ENCODE measurements around the gene CNR1.

Gene CNR1

DNA sequence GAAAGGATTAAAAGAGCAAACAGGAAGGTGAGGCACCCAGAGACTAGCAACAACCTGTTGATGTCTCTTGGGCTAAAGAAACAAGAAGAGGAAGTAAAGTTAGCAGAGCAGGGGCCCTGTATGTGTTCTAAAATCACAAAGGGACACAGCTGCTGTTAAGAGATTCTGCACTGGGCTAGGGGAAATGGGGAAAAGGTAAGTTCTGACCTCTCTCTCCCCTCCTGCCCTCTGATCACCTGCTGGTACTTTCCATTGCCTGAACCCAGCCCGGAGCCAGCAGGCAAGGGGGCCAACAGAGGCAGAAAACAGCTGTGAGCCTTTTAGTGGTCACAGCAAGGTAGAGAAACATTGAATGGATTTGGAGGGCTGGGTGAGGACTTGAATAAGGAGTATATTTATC is 13.5 kb upstream of the CNR1 start:
- TF ChIP-seq, protein P1, sequence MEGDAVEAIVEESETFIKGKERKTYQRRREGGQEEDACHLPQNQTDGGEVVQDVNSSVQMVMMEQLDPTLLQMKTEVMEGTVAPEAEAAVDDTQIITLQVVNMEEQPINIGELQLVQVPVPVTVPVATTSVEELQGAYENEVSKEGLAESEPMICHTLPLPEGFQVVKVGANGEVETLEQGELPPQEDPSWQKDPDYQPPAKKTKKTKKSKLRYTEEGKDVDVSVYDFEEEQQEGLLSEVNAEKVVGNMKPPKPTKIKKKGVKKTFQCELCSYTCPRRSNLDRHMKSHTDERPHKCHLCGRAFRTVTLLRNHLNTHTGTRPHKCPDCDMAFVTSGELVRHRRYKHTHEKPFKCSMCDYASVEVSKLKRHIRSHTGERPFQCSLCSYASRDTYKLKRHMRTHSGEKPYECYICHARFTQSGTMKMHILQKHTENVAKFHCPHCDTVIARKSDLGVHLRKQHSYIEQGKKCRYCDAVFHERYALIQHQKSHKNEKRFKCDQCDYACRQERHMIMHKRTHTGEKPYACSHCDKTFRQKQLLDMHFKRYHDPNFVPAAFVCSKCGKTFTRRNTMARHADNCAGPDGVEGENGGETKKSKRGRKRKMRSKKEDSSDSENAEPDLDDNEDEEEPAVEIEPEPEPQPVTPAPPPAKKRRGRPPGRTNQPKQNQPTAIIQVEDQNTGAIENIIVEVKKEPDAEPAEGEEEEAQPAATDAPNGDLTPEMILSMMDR (conservative IDR thresholded peaks at IDR 0.05; ENCODE audit: low read depth, low read length) = no peak
- no peak for DNase-seq (ENCODE audit: low read depth)
- H3K4me3 ChIP-seq (ENCODE audit: low read length) = no peak overlapping the region

DNA sequence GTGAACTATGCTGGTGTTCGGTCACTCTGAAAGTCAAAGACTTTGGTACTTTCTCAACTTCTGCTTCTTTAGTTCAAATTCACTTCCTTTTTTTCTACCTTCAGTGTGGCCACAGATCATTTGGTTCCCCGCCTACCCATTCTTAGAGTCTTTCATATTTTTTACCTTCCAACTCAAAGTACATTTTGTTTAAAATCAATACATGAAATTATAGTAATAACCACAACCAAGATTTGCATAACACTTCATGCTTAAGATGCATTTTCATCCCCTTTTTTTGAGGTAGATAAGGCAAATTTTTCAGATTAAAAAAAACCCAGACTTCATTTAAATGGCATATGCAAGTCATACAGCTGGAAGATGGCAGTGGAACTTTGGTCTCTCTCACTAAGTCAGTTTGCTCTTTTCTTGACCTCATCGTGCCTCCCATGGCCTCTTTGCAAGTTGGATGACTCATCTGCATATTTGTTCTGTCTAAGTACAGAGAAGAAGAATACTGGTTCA is 11.9 kb upstream of the CNR1 start:
- no peak for DNase-seq (ENCODE audit: low read depth)
- TF ChIP-seq, protein P1 (conservative IDR thresholded peaks at IDR 0.05; ENCODE audit: low read depth, low read length) = no peak
- H3K4me3 ChIP-seq (ENCODE audit: low read length) = no peak overlapping the region

DNA sequence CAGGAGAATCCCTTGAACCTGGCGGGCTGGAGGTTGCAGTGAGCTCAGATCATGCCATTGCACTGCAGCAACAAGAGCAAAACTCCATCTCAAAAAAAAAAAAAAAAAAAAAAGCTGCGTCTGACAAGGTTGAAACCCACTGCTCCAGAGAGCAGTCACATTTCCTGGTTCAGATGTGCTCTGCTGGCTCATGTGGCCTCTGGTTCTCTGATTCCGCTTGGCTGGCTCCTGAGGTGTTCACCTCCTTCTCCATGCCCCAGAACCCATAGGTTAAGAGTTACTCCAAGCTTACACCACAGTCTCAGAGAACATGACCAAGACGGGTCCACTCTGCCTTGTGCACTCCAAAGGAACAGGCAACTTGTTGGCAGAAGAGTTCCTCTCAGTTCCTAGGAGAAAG is 8.8 kb upstream of the CNR1 start:
- no peak overlapping the region for H3K4me3 ChIP-seq (ENCODE audit: low read length)
- TF ChIP-seq, protein P1 (conservative IDR thresholded peaks at IDR 0.05; ENCODE audit: low read depth, low read length) = no peak
- no peak for DNase-seq (ENCODE audit: low read depth)

DNA sequence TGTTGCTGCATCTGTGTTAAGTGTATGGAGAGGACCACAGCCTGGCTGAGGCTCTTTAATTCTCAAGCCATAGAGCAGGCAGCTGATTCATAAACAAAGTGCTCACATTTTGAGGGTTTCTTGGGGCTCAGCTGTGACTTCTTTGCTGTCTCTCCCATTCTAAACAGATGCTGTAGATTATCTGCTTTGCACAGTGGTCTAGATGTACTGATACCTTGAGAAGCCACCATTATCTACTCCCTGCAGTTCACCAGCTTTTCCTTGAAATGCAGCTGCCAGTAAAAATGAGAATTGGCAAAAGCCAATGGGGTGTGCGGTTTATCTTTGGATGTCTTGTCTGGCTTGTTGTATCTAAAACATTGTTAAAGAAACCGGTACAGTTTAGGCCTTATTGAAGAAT is 5.2 kb upstream of the CNR1 start:
- TF ChIP-seq, protein P1 (conservative IDR thresholded peaks at IDR 0.05; ENCODE audit: low read depth, low read length) = no peak
- H3K4me3 ChIP-seq (ENCODE audit: low read length) = no peak overlapping the region
- no peak for DNase-seq (ENCODE audit: low read depth)

DNA sequence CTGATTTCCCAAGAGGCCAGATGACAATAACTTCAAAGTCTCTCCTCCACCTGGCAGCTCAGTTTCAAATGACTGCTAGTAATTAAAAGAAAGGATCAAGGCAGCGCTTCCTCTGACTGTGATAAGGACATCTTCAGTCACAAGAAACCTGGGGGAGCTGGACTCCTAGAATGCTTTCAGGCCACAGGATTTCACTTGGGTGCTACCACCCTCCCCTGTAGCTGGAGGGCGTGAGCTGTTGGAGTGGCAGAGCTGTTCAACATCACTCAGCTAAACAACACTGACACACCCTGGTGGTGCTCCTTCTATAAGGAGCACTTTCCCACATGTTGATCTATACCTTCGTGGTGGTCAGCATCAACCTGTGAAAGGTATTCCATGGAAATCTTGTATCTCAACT is 2.2 kb upstream of the CNR1 start:
- TF ChIP-seq, protein P1 (conservative IDR thresholded peaks at IDR 0.05; ENCODE audit: low read depth, low read length) = no peak
- DNase-seq (ENCODE audit: low read depth) = no peak
- no peak overlapping the region for H3K4me3 ChIP-seq (ENCODE audit: low read length)

DNA sequence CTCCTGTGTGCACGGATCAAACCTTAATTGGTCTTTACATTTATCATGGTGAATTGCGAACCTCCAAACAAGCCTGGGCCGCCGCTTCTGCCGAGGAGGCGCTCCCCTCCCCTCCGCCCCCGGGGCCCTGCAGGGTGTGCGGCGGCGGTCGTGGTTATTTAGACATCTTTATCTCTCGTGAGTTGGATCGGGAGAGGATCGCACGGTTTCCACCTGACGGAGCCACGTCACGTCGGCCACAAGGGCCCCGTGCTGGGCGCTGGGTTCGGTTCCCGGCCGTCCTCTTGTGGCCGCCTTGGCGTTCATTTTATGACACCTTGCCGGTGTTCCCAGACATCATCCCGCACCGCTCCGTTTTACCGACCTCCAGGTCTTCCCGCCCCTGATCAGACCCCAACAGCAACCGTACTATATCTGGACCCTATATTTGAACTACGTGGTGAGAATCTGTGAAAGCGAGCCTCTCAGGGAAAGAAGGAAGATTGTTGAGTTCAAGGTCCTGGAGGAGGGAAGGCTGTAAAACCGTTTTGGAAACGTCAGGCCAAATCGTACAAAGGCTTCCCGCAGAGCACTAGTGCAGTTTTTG is 1.3 kb upstream of the CNR1 start:
- TF ChIP-seq, protein P1 (conservative IDR thresholded peaks at IDR 0.05; ENCODE audit: low read depth, low read length) = no peak
- DNase-seq (ENCODE audit: low read depth) = no peak
- peak overlapping the region; percentile 24 for H3K4me3 ChIP-seq (ENCODE audit: low read length)
